Nephron (organoid): Measurements from ENCODE around the gene GPC3.
A peak's percentile ranks its signal among the peaks of the same experiment; 100 is the strongest.

Experiments
- H3K27ac Mint-ChIP-seq, 3 experiments: 2 replicates each; pipeline ENCODE4 v1.8.0; 2020; ENCODE audit warnings: mixed read lengths in 3 of 3, mild to moderate bottlenecking in 2 of 3, moderate library complexity in 1 of 3
- H3K27me3 Mint-ChIP-seq: 2 replicates; pipeline ENCODE4 v1.8.0; 2021; ENCODE audit warnings: low read depth, mild to moderate bottlenecking, moderate library complexity, mixed read lengths
- H3K36me3 Mint-ChIP-seq: 2 replicates; pipeline ENCODE4 v1.8.0; 2020; ENCODE audit warnings: low read depth, mixed read lengths
- H3K4me1 Mint-ChIP-seq: 2 replicates; pipeline ENCODE4 v1.8.0; 2020; ENCODE audit warnings: mixed read lengths
- H3K4me3 Mint-ChIP-seq, 3 experiments: 2 replicates each; pipeline ENCODE4 v1.8.0; 2020; ENCODE audit warnings: mild to moderate bottlenecking in 3 of 3, mixed read lengths in 3 of 3, moderate library complexity in 2 of 3
- H3K9me3 Mint-ChIP-seq: 2 replicates; pipeline ENCODE4 v1.8.0; 2020; ENCODE audit warnings: mixed read lengths
- TF ChIP-seq, protein P1 (sequence below), 3 experiments: fragments of 200-600 bp; sonication (generic); IDR thresholded peaks; one replicate each; pipeline ENCODE4 v1.5.0; 2021; ENCODE audit warnings: antibody characterized with exemption in 3 of 3; ENCODE audit not compliant: unreplicated experiment in 3 of 3

Gene GPC3

DNA sequence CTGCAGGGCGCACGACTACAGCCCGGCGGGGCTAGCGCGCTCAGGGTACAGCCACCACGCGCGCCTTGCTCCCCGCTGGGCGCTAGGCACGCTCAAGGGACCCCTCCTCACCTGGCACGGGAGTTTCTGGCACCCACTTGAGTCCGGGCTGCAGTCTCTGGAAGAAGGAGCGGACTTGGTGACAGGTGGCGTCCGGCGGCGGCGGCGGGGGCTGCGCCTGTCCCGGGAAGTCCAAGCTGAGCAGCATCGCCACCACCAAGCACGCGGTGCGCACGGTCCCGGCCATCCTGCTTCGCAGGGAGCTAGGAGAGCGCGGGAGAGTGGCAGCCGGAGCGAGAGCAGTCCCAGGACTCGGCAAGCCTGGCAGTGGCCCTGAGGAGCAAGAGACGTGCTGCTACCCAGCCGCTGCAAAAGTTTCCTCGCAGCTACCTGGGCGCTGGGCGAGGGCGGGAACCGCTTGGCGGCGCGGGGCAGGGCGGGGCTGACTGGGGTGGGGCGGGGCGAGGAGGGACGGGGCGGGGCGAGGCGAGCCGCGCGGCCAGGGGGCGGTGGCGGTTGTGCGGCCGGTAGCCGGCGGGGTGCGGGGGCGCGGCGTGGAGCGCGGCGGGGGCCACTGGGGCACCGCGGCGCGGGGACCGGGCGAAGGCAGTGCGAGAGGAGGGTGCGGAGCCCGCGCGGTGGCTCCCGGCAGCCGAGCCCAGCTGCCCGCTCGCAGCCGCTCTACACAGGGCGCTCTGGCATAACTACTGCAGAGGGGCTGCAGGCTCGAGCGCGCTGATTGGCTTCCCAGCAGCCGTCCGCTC, at the start of gene GPC3:
Gene GPC3 (minus strand): TSS at position 431 of the 803 bp plus-strand sequence.
- H3K27me3 Mint-ChIP-seq: peaks cover 3% of the 10 kb centered on the region
- H3K4me1 Mint-ChIP-seq: peaks cover 75% of the 10 kb centered on the region
- H3K36me3 Mint-ChIP-seq: no peaks in the 10 kb centered on the region
- peak within 1 kb of the TSS; percentile 79 to 84 (median 83) for H3K27ac Mint-ChIP-seq
- TF ChIP-seq, protein P1, sequence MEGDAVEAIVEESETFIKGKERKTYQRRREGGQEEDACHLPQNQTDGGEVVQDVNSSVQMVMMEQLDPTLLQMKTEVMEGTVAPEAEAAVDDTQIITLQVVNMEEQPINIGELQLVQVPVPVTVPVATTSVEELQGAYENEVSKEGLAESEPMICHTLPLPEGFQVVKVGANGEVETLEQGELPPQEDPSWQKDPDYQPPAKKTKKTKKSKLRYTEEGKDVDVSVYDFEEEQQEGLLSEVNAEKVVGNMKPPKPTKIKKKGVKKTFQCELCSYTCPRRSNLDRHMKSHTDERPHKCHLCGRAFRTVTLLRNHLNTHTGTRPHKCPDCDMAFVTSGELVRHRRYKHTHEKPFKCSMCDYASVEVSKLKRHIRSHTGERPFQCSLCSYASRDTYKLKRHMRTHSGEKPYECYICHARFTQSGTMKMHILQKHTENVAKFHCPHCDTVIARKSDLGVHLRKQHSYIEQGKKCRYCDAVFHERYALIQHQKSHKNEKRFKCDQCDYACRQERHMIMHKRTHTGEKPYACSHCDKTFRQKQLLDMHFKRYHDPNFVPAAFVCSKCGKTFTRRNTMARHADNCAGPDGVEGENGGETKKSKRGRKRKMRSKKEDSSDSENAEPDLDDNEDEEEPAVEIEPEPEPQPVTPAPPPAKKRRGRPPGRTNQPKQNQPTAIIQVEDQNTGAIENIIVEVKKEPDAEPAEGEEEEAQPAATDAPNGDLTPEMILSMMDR (IDR thresholded peaks at IDR 0.05; ENCODE audit: unreplicated experiment in 3 of 3): no peak
- H3K4me3 Mint-ChIP-seq: peak within 1 kb of the TSS; percentile 95 to 96 (median 96)
- no peaks in the 10 kb centered on the region for H3K9me3 Mint-ChIP-seq

DNA sequence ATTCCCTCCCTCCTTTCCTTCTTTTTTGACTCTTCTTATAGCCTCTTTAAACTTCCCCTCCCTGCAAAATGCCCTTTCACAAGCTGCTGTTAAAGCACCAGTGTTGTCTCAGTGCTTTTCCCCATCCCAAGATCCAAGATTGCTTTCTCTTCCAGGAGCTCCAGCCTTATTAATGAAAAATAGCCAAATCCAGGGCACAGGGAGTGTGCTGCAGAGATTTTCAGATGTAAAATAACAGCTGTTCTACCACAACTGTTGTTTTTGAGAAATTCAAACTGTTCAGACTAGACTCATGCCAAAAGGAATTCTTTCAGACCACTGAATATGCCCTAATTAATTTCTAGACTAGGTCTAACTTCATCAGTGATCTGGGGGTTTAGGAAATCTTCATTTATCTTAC, 47.0 kb upstream of the GPC3 start:
- H3K4me1 Mint-ChIP-seq: peaks cover 13% of the 10 kb centered on the region
- H3K36me3 Mint-ChIP-seq: no peaks in the 10 kb centered on the region
- peaks cover 2% of the 10 kb centered on the region for H3K9me3 Mint-ChIP-seq
- TF ChIP-seq, protein P1 (IDR thresholded peaks at IDR 0.05; ENCODE audit: unreplicated experiment in 3 of 3): no peak
- H3K27ac Mint-ChIP-seq: peak overlapping the region; percentile 66 to 80 (median 72)
- no peak overlapping the region for H3K4me3 Mint-ChIP-seq
- no peaks in the 10 kb centered on the region for H3K27me3 Mint-ChIP-seq

DNA sequence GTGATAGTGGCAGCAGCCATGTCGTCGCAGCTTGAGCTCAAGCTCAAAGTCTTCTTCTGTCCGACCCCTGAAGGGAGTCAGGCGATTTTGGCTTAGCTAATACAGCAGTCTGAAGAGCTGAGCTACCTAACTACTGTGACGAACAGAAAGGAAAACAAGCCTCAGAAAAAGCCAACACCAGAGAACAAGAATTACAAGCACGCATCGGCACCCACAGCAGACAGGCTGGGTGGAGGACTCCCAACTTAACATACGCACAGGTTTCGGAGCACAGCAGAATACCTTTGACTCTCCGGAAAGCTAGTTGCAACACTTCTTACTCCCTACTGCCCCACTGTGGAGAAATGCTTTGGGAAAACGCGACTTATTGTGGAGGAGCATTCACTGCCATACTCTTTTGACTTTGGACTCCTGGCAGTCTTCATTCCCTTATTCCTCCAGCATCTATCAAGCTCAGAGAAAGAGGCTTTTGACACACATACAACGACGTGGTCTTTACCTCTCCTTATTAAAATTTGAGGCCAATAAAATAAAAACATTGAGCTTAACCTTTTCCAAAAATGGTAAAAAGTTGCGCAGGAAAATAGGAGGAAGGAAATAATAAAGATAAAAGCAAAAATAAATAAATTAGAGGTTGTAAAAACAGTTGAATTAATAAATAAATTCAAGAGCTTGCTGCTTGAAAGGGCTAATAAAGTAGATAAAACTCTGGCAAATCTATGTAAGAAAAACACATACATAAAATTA, 41.3 kb upstream of the GPC3 start:
- TF ChIP-seq, protein P1 (IDR thresholded peaks at IDR 0.05; ENCODE audit: unreplicated experiment in 3 of 3): peak; percentile 75 to 85 (median 81)
- peaks cover 2% of the 10 kb centered on the region for H3K9me3 Mint-ChIP-seq
- peaks cover 10% of the 10 kb centered on the region for H3K4me1 Mint-ChIP-seq
- peak overlapping the region; percentile 79 to 90 (median 79) for H3K27ac Mint-ChIP-seq
- no peaks in the 10 kb centered on the region for H3K36me3 Mint-ChIP-seq
- H3K4me3 Mint-ChIP-seq: peak overlapping the region; percentile 59 to 74 (median 72)
- H3K27me3 Mint-ChIP-seq: no peaks in the 10 kb centered on the region

DNA sequence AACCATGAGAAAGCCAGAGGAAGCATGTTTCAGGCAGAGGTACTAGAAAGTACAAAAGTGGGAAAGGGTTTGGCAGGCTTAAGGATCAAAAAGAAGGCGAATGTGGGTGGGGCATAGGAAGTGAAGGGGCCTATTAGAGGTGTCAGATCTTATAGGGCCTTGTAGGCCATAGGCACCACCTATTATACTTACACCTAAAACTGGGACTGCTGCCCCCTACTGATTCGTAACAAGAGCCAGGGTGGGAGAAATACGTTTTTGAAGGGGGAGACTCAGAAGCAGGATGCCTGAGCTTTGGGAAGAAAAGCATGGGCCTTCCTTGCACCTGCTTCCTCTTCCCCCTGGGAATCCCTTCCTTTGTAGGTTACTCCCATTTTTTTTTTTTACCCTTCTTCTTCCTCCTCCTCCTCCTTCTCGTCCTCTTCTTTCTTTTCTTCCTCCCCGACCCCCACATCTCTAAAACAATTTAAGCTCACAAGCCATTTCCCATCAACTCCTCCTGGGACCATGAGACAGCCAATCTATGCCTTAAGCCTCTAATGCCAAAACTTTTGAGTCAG, 40.7 kb upstream of the GPC3 start:
- Mint-ChIP-seq H3K9me3 (no peaks in the 10 kb centered on the region), H3K27me3 (no peaks in the 10 kb centered on the region)
- TF ChIP-seq, protein P1 (IDR thresholded peaks at IDR 0.05; ENCODE audit: unreplicated experiment in 3 of 3): no peak

DNA sequence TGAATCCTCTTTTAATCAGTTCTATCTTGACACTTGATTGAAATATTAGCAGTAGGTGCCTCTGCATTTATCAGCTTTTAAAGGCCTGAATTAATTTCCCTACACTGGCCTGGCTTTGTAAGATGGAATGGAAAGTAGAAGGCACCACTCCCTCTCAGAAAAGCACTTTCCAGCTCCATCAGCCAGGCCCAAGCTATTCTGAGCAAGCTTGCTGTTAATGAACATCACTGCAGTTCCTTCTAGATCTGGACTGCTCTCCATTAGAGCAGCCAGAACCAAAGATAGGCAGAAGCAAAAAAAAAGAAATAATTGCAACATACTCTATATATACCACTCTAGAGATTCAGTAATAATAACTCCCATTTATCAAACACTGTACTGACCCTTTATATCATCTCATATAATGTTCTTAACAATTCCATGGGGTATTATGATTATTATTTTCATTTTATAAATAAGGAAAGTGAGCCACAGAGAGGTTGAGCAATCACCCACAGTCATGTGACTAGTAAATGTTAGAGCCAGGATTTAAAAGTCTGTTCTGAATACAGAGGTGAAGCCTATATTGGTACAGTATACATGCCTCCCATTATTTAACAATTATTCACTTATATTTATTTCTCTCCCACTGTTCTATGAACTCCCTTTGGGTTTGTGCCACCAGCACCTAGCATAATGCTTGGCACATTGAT, 39.4 kb upstream of the GPC3 start:
- H3K4me1 Mint-ChIP-seq: peaks cover 10% of the 10 kb centered on the region
- H3K27ac Mint-ChIP-seq: peak overlapping the region in 2 of 3 experiments; percentile 14 to 79
- no peaks in the 10 kb centered on the region for H3K9me3 Mint-ChIP-seq
- no peaks in the 10 kb centered on the region for H3K36me3 Mint-ChIP-seq
- no peaks in the 10 kb centered on the region for H3K27me3 Mint-ChIP-seq
- H3K4me3 Mint-ChIP-seq: no peak overlapping the region
- TF ChIP-seq, protein P1 (IDR thresholded peaks at IDR 0.05; ENCODE audit: unreplicated experiment in 3 of 3): no peak

More for the DNA sequence above, 40.7 kb upstream of the GPC3 start:
- Mint-ChIP-seq H3K4me3 (peak overlapping the region; percentile 59 to 74 (median 72)), H3K36me3 (no peaks in the 10 kb centered on the region), H3K4me1 (peaks cover 10% of the 10 kb centered on the region), H3K27ac (peak overlapping the region; percentile 79 to 90 (median 79))
